SH-SY5Y (cell line): Measurements from ENCODE around the gene MMP28.
A peak's percentile ranks its signal among the peaks of the same experiment; 100 is the strongest.

ENCODE experiments used
- GATA2 ChIP-seq: IDR thresholded peaks from 2 replicates; pipeline ENCODE4 v1.6.1; 2011; ENCODE audit warnings: mild to moderate bottlenecking, low read depth, low read length
- GATA3 ChIP-seq: IDR thresholded peaks from 2 replicates; pipeline ENCODE4 v1.6.1; 2011; ENCODE audit warnings: low read depth, mild to moderate bottlenecking, low read length, moderate library complexity

- TF ChIP-seq GATA2 (peak; percentile 99), GATA3 (peak; percentile 89)
Measured at GRCh38 chr17:35786941-35787432, 8.5 kb downstream of the MMP28 start.
